ENCODE data around the gene BYSL.

The BYSL gene

GRCh38 chr6:41914869-41915530 is 6.3 kb upstream of the BYSL start:
- DNase-seq = no peak

- no peak for DNase-seq
Observed at GRCh38 chr6:41917528-41917927, 3.8 kb upstream of the BYSL start.

- DNase-seq = no peak
Observed at GRCh38 chr6:41921712-41921998, 356 bp downstream of the BYSL start.

GRCh38 chr6:41922154-41922553 is 855 bp downstream of the BYSL start:
- DNase-seq = no peak

GRCh38 chr6:41927253-41927652 is 6.0 kb downstream of the BYSL start:
- DNase-seq = no peak

GRCh38 chr6:41929924-41930323 is 8.6 kb downstream of the BYSL start:
- DNase-seq = no peak

- no peak for DNase-seq
Observed at GRCh38 chr6:41931792-41932191, 10.5 kb downstream of the BYSL start.

- no peak for DNase-seq
Observed at GRCh38 chr6:41932378-41932777, 11.1 kb downstream of the BYSL start.

GRCh38 chr6:41934278-41935192 is 13.2 kb downstream of the BYSL start:
- no peak for DNase-seq

GRCh38 chr6:41935193-41935574 is 13.9 kb downstream of the BYSL start:
- no peak for DNase-seq

GRCh38 chr6:41935685-41936072 is 14.4 kb downstream of the BYSL start:
- DNase-seq = no peak

GRCh38 chr6:41936073-41936837 is 15.0 kb downstream of the BYSL start:
- DNase-seq = peak; percentile 77

GRCh38 chr6:41937472-41937860 is 16.2 kb downstream of the BYSL start:
- no peak for DNase-seq

GRCh38 chr6:41937861-41938574 is 16.7 kb downstream of the BYSL start:
- no peak for DNase-seq

- no peak for DNase-seq
Observed at GRCh38 chr6:41938590-41939175, 17.4 kb downstream of the BYSL start.

- DNase-seq = no peak
Observed at GRCh38 chr6:41939176-41939847, 18.0 kb downstream of the BYSL start.

GRCh38 chr6:41939848-41940758 is 18.8 kb downstream of the BYSL start:
- DNase-seq = no peak

- DNase-seq = no peak
Observed at GRCh38 chr6:41940759-41941279, 19.5 kb downstream of the BYSL start.

- DNase-seq = peak; percentile 87
Observed at GRCh38 chr6:41941280-41942066, 20.2 kb downstream of the BYSL start, which contains the start of gene CCND3. Gene CCND3, minus strand, starts transcription at chr6:41941808. Its CDS starts 159 bp downstream, at chr6:41941649.

Data from NCI-H2029 (cell line).